Spinal cord (tissue), 10 donors: ENCODE measurements around the gene SLC47A2. TPM values are rescaled to one million over a fixed set of nuclear protein-coding genes. Genes with fewer than 3 reads are reported as not detected.

Experiments
- DNase-seq, 6 donors: peaks; one replicate each; pipeline versions ENCODE4 v3.0.0 to v3.0.0-alpha.2; 2013 to 2015; ENCODE audit warnings: low spot score in 6 of 6, low read depth in 4 of 6
- H3K27ac ChIP-seq: one replicate; pipeline ENCODE4 v1.5.1; 2013; ENCODE audit warnings: low read depth, low read length, control low read depth
- H3K27me3 ChIP-seq: one replicate; pipeline ENCODE4 v1.6.1; 2013; ENCODE audit warnings: low read length; ENCODE audit not compliant: control insufficient read depth, insufficient read depth
- H3K36me3 ChIP-seq: one replicate; pipeline ENCODE4 v1.6.1; 2013; ENCODE audit warnings: low read length; ENCODE audit not compliant: control insufficient read depth, insufficient read depth
- H3K4me1 ChIP-seq: one replicate; pipeline ENCODE4 v1.6.1; 2013; ENCODE audit warnings: low read length; ENCODE audit not compliant: control insufficient read depth, insufficient read depth
- H3K4me3 ChIP-seq: one replicate; pipeline ENCODE4 v1.5.1; 2013; ENCODE audit warnings: low read depth, low read length, control low read depth
- H3K9me3 ChIP-seq: one replicate; pipeline ENCODE4 v1.6.1; 2013; ENCODE audit warnings: low read length; ENCODE audit not compliant: control insufficient read depth, insufficient read depth
- WGBS: methylation state at CpG from one replicate; pipeline ENCODE4 v1.1.5; 2013; ENCODE audit warnings: missing lambda C conversion rate; ENCODE audit not compliant: insufficient coverage; 5-methylcytosine and 5-hydroxymethylcytosine counted together
- polyA plus RNA-seq, 2 donors: library from polyadenylated mRNA; unstranded; fragments of 120-200 nt; gene quantifications; one replicate each; pipeline ENCODE4 v1.2.1, GENCODE V29; 2013; ENCODE audit not compliant: insufficient read length in 2 of 2
- total RNA-seq, 2 donors: library from RNA; depleted of rRNA in 1 of 2; stranded (reverse); fragments of 120-200 nt in 1 of 2; fragments of >200 nt in 1 of 2; gene quantifications; one replicate each; pipeline versions ENCODE4 v1.2.3 to v1.2.4, GENCODE V29; 2013 to 2014
- donor health status: healthy.

Gene SLC47A2
- total and polyA plus RNA-seq, 4 donors = 1.7 to 2.4 (median 1.9) TPM

DNA sequence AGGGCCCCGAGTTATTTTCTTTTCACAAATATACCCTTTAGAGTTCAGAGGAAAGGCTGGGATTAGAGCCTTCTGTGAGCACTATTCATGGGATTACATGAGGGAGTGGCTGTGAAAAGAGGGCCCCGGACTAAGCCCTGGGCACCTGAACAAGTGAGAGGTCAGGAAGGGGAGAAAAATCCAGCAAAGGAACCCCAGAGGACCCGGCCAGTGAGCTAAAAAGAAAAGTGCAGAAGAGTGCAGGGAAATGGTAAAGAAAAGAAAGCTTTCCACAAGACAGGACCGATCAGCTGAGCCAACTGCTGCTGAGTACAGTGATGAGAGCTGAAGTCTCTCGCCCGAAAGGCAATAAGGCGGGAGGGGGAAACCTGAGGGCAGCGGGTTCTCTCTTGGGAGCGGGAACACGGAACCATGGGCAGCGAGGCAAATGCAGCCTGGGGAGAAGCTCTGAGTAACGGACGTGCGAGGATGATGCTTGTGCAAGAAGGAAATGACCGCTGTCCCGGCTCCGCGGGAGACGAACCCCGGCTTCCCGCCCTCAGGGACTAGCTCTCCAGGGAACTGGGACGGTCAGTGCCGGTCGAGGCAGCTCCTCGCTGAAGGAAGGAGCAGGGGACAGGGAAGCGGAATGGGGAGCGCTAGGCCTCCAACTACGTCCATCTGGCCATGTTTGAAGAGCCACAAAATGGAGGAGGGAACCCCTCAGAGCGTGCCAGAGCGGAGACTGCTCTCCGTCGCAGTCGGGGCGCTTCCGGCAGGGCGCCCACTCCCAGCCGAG is 68.5 kb downstream of the SLC47A2 start:
- WGBS = under 1% methylated on average over 36 of the region's 37 CpGs

DNA sequence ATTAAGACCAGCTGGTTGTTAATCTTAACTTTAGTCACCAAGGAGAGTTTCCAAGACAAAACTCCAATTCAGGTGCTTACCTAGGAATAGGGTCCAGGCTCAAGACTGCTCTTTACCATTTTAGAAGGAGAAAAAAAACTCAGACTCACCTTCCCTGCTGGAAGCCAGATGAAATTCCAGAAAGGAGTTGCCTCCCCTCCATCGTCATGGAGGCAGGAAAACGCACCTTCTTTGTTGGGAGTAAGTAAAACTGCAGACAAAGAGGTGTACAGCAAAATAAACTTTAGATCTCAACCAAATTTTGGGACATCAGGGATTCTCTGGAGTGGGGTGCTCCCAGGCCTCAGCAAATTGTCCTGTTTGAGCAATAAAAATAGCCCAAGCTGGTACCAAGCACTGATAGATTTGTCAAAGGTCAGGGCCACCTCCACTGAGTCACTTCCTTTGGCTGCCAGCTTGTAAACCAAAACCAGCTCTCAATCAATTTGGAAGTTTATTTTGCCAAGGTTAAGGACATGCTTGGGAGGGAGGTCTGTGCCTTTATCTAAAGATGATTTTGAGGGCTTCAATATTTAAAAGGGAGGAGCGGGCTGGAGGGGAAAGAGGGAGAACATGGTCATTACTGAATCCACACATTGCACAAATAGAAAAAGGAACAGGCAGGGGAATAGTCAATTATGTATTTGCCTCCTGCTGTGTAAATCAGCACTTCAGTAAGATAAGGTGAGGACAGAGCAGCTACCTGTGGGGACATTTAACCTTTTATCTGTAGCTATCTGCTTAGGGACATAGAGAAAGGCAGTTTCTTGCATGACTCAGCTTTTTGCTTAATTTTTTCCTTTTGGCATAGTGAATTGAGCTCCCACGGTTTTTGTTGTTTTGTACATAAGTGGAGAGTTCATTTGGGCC is 69.3 kb downstream of the SLC47A2 start:
- no peak for DNase-seq
- Histone ChIP-seq H3K27me3 (no peaks in the 10 kb centered on the region), H3K36me3 (no peaks in the 10 kb centered on the region), H3K4me3 (peak overlapping the region; percentile 93), H3K9me3 (no peaks in the 10 kb centered on the region), H3K27ac (peak overlapping the region; percentile 94), H3K4me1 (peaks cover 24% of the 10 kb centered on the region)
- no CpG with 5 or more reads among the region's 4 CpGs for WGBS

More for the DNA sequence above, 68.5 kb downstream of the SLC47A2 start:
- peak overlapping the region; percentile 94 for H3K27ac ChIP-seq
- H3K4me3 ChIP-seq = peak overlapping the region; percentile 93
- peak in 4 of 6 donors; percentile 36 to 85 (median 55) for DNase-seq
- H3K27me3 ChIP-seq = no peaks in the 10 kb centered on the region
- no peaks in the 10 kb centered on the region for H3K9me3 ChIP-seq
- peaks cover 24% of the 10 kb centered on the region for H3K4me1 ChIP-seq
- H3K36me3 ChIP-seq = peaks cover under 1% of the 10 kb centered on the region

DNA sequence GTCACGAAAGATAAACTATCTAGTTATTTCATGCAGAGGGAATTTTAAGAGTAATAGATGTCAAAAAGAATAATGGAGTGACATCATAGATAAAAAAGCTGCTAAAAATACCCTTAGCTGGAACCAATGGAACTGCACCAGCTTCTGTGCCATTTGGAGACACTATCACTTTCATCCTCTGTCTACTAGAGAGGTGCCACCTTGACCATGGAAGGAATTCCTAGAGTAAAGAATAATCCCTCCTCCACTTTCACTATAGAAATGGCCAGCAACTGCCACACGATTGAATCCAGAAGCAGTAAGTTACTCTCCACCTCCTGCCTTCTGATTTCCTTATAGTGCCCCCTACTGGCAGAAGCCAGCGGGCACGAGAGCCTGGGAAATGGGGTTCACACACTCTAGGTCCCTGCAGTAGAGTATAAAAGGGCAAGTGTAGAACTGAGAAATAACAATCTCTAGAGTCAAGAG is 70.6 kb downstream of the SLC47A2 start:
- no peaks in the 10 kb centered on the region for H3K36me3 ChIP-seq
- no peaks in the 10 kb centered on the region for H3K27me3 ChIP-seq
- WGBS = 42% methylated on average over 3 of the region's 4 CpGs
- H3K4me1 ChIP-seq = peaks cover 21% of the 10 kb centered on the region
- H3K9me3 ChIP-seq = no peaks in the 10 kb centered on the region
- peak in 2 of 6 donors; percentile 22 to 34 for DNase-seq
- H3K4me3 ChIP-seq = no peak overlapping the region
- H3K27ac ChIP-seq = no peak overlapping the region

DNA sequence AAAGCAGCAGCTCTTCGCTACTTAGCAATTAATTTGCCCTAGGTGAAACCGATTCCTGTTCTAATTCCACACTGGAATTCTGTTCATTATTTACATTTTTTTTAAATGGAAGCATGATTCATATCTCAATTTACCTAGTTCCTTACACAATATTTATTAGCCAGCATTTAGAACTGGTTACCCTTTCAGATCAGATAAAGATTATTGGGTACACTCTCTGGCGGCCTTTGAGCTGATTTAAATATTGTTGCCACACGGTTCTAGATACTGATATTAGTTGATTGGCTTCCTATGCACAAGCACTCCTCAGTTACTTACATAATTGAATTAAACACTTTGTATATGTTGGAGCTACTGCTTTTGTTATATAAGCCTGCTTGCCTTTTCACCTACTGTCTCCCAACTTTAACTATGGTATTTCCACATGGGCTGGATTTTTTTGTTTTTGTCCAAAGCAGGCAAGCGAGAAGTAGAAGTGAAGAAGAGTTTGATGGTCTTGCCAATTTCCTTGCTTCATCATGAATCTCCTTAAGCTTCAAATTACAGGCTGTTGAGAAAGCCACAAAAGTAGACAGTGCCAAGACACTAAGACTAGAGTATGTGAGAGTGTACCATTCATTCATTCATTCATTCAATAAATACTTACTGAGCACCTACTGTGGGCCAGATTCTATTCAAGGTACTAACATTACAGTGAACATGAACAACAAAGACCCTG is 71.7 kb downstream of the SLC47A2 start:
- WGBS = no CpG with 5 or more reads among the region's 5 CpGs
- Histone ChIP-seq H3K27me3 (no peaks in the 10 kb centered on the region), H3K27ac (no peak overlapping the region), H3K4me1 (peaks cover 11% of the 10 kb centered on the region), H3K36me3 (no peaks in the 10 kb centered on the region), H3K9me3 (no peaks in the 10 kb centered on the region), H3K4me3 (no peak overlapping the region)
- DNase-seq = no peak

DNA sequence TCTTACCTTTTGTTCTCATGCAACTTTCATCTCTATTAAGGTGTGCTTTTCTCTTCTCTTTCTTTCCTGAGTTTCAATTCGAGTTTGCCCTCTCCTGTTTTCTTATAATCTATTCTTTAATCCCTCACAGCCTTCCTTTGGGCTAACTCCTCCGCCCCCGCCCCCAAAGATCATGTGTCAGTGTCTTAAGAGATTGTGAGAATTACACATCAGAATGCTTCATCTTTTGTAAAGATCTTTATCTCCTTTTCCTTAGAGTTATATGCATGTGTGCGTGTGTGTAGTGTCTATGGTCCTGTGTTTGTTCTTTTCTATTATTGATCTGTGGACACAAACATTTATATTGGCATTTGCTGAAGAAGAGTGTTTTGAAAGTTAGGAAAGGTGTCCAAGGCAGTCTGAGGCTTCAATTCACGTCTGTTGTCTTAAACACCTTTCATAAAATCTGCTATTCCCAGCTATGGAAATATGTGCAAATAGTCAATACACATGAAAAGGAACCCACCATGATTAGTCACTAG is 74.0 kb downstream of the SLC47A2 start:
- Histone ChIP-seq H3K9me3 (no peaks in the 10 kb centered on the region), H3K4me3 (no peak overlapping the region), H3K4me1 (peaks cover 3% of the 10 kb centered on the region), H3K27me3 (no peaks in the 10 kb centered on the region), H3K36me3 (no peaks in the 10 kb centered on the region), H3K27ac (no peak overlapping the region)
- WGBS = no CpG with 5 or more reads among the region's 5 CpGs
- no peak for DNase-seq

DNA sequence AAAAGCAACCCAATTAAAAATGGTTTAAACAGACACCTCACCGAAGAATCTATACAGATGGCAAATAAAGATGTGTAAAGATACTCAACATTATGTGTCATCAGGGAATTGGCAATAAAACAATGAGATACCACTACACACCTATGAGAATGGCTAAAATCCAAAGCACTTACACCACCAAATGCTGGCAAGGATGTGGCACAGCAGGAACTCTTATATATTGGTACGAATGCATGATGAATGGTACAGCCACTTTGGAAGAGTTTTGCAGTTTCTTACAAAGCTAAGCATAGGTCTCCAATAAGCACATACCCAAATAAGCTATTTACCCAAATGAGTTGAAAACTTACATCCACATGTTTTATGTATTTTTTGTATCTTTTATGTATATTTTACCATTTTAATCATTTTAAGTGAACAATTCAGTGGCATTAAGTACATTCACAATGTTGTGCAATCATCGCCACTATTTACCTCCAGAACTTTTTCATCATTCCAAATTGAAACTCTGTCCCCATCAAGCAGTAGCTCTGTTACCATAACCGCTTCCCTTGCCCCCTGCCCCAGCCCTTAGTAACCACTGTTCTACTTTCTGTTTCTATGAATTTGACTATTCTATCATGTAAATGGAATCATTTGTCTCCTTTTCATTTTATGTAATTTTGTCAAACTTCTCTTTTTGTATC is 74.6 kb downstream of the SLC47A2 start:
- Histone ChIP-seq H3K27ac (no peak overlapping the region), H3K4me1 (peaks cover 3% of the 10 kb centered on the region), H3K9me3 (no peaks in the 10 kb centered on the region), H3K27me3 (no peaks in the 10 kb centered on the region), H3K4me3 (no peak overlapping the region), H3K36me3 (no peaks in the 10 kb centered on the region)
- 89% methylated on average over 1 of the region's 4 CpGs for WGBS
- no peak for DNase-seq

DNA sequence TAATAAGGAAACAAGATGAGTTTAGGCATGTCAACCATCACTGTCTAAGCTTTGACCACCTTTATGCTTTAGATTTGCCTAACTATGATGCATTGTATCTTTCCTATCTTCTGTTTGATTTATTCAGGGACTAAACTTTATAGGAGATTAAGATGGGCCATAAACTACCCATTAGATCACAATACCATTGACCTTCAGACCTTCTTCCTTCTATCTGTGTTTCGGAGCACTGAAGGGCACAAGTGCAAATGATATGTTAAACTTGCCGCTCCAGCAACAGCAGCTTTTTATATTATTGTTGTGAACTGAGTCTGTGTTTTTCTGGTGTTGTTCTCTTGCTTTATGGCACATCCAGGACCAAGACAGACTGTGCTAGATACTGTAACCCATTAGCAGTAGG is 84.5 kb downstream of the SLC47A2 start:
- no peak overlapping the region for H3K4me3 ChIP-seq
- 100% methylated on average over 1 of the region's 2 CpGs for WGBS
- no peaks in the 10 kb centered on the region for H3K27me3 ChIP-seq
- no peaks in the 10 kb centered on the region for H3K36me3 ChIP-seq
- no peaks in the 10 kb centered on the region for H3K9me3 ChIP-seq
- no peaks in the 10 kb centered on the region for H3K4me1 ChIP-seq
- DNase-seq = no peak
- no peak overlapping the region for H3K27ac ChIP-seq

DNA sequence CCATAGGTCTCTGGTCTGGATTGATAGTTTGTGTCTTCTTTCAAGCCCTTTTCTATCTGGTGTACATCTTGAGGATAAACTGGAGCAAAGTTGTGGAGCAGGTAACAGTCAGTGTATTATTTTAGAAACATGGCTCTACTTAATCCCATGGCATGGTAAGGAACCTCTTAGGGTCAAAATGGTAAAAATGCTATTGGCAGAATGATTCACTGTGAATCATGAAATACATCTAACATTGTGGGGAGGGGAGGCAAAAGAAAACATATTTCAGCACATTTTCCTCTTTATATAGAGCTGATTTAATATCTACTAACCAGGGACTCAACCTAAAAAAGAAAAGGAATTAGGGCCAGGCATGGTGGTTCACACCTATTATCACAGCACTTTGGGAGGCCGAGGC is 85.7 kb downstream of the SLC47A2 start:
- WGBS = no CpG with 5 or more reads among the region's 1 CpG
- H3K36me3 ChIP-seq = no peaks in the 10 kb centered on the region
- H3K9me3 ChIP-seq = no peaks in the 10 kb centered on the region
- H3K27ac ChIP-seq = no peak overlapping the region
- DNase-seq = no peak
- H3K27me3 ChIP-seq = no peaks in the 10 kb centered on the region
- H3K4me1 ChIP-seq = no peaks in the 10 kb centered on the region
- H3K4me3 ChIP-seq = no peak overlapping the region

DNA sequence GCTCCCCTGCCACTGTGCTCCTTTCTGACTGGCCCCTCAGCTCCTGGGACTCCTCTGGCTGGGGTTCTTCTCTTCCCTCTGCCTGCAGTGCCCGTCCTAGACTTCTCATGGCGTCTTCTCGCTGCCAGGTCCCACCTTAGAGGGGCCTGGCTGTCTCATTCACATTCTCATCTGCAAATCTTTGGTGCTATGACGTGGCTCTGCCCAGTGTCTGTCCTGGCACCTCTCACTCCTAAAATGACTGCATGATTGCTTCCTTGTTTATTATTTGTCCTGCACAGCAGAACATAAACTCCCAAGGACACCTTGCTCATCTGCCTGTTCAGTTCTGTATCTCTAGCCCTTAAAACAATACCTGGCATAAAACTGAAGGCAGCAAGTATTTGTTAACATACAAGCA is 86.3 kb downstream of the SLC47A2 start:
- Histone ChIP-seq H3K4me1 (no peaks in the 10 kb centered on the region), H3K36me3 (no peaks in the 10 kb centered on the region), H3K9me3 (no peaks in the 10 kb centered on the region), H3K27me3 (no peaks in the 10 kb centered on the region), H3K4me3 (no peak overlapping the region), H3K27ac (no peak overlapping the region)
- no peak for DNase-seq
- 83% methylated on average over 4 of the region's 4 CpGs for WGBS
